Muscle of arm (tissue), 12 donors: ENCODE measurements around the gene NFATC1. TPM values are rescaled to one million over a fixed set of nuclear protein-coding genes. Genes with fewer than 3 reads are reported as not detected.

ENCODE experiments used
- DNase-seq: peaks from one replicate; pipeline ENCODE4 v3.0.0-alpha.2; 2013
- polyA plus RNA-seq, 12 donors: library from polyadenylated mRNA; unstranded; fragments of 120-200 nt; gene quantifications; one replicate each; pipeline ENCODE4 v1.2.1, GENCODE V29; 2013; ENCODE audit not compliant: insufficient read length in 12 of 12

The NFATC1 gene
- polyA plus RNA-seq, 12 donors: 10.7 to 24.6 (median 13.5) TPM; not detected in 1

DNA sequence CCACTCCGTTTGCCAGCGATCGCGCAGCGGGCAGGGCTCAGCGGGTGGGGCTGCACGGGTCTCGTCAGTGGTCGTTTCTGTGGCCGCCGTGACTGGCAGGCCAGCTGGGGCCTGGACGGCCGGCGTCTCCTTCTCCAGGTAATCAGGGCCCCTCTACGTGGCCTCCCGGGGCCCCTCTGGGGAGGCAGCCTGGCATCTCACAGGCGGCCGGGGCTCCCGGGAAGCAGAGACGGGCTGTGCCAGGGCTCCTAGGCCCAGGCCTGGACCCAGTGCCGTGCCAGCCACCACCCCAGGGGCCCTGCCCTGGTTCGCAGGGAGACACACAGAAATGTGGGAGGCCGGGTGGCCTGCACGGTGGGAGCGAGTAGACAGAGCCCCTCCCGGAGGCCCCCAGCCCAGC, 59.5 kb downstream of the NFATC1 start:
- no peak for DNase-seq

DNA sequence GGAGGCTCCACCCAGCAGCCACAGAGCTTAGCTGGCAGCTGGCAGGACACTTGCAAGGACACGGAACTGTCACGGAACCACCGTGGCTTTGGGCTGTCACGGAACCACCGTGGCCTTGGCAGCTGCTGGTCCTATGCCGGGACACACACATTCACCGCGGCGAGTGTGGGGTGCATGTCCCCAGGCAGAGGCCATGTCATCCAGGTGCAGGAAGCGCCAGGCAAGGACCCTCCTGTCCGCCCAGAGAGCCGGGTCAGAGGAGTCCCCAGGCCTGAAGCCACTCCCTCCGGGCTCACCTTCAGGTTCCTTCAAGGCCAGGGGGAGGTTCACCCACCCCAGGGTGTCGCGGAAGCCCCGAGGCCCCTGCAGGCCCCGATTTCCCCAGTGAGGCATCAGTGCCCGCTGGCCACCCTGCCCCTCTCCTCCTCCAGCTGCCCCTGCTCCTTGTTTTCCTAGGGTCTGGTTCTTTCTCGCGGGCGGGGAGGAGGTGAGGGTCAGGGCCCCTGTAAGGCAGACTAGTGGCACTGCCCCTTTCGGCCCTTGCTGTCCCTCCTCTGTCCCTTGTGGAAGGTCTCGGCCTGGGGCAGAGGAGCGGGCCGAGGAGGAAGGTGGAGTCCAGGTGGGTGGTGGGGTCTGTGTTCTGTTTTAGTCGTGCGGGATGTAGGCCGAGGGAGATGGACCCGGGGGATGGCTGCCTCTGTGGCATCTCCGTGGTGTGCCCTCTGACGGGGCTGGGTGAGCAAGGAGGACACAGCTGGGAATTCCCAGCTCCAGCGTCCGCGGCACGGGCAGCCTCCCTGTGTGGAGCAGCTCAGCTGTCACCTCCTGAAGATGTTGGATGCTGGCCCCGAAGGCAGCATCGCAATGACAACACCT, 60.6 kb downstream of the NFATC1 start:
- DNase-seq: no peak

- DNase-seq: no peak
Observed at GRCh38 chr18:79457239-79457638, 61.5 kb downstream of the NFATC1 start.

- no peak for DNase-seq
Observed at GRCh38 chr18:79457652-79458051, 61.9 kb downstream of the NFATC1 start.

- no peak for DNase-seq
Observed at GRCh38 chr18:79458131-79458838, 62.6 kb downstream of the NFATC1 start.

GRCh38 chr18:79458917-79459803, 63.4 kb downstream of the NFATC1 start:
- DNase-seq: no peak

DNA sequence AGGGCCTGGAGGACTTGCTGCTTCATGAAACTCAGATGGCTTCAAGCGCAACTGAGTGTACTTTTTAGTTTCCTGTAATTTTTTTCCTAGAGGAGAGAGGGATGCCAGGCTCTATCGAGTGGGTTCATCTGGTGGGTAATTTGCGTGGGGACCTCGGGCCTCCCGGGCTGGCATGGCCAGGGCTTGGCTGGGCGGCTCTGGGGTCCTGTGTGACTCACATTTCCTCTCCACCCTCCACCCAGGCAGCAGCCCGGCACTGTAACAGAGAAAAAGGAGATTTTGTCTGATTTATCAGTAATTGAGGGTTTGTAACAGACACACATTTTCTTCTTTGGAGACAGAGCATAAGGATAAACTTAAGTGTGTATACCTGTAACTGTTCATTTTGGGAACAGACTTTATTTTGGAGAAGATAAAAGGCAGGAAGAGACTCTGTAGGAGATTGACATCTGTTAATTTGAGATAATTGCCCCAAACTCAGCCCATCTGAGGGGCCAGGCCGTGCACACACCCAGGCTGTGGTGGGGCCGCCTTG, 64.3 kb downstream of the NFATC1 start:
- no peak for DNase-seq

DNA sequence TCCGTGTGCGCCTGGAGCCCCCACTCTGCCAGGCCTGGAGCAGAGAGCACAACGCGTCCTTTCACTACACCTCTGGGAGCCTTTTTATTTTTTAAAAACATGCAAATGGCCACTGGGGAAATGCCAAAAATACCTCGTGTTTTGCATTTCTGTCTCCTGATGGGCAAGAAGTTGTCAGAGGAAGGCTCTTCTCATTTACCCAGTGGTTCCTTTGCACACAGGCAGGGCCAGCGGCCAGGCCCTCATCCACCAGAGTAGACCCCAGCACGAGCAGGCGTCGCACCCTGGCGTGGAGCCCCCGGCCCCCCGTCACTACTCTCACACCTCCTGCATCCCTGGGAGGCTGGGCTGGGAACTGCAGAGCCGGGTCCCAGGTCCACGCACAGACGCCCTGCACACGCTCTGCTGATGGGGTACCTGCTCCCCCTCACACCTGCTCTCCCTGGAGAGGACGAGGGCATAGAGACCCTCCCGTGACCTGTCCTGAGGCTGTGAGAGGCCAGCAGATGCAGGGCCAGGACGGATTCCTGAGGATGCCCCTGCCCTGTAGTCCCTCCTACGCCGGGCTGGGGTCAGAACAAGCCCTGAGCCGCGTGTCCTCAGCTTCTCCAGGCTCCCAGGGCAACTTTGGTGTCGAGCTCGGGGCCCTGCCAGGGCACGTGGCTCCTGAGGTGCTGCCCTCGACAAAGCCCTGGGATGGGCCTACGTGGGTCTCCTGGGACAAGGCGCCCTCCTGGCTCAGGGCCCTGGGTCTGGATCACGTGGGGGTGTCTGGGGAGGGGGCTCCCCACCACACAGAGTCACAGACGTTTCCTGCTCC, 65.0 kb downstream of the NFATC1 start:
- no peak for DNase-seq

- no peak for DNase-seq
Observed at GRCh38 chr18:79461627-79462026, 65.9 kb downstream of the NFATC1 start.

GRCh38 chr18:79463424-79463960, 67.8 kb downstream of the NFATC1 start:
- no peak for DNase-seq

DNA sequence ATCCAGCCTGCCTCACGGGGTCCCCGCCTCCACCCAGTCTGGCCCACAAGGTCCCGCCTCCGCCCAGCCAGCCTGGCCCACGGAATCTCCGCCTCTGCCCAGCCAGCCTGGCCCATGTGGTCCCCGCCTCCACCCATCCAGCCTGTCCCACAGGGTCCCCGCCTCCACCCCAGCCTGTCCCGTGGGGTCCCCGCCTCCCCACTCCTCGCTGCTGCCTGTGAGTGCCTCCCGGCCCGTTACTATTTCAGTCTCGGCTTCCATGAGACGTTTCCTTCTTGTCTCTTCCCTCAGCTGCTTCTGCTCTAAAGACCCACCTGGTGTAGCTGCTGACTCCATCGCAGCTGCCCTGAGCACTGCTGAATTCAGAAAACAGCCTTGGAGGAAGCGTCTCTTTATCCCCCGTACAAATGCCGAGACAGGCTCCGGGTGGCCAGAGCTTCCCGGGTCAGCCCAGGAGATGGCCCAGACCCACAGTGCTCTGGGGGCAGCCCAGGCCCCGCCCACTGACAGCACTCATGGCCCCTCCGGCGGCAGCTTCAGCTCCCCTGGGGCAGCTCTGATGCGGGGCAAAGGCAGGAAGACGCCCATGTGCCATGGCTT, 69.8 kb downstream of the NFATC1 start:
- no peak for DNase-seq

DNA sequence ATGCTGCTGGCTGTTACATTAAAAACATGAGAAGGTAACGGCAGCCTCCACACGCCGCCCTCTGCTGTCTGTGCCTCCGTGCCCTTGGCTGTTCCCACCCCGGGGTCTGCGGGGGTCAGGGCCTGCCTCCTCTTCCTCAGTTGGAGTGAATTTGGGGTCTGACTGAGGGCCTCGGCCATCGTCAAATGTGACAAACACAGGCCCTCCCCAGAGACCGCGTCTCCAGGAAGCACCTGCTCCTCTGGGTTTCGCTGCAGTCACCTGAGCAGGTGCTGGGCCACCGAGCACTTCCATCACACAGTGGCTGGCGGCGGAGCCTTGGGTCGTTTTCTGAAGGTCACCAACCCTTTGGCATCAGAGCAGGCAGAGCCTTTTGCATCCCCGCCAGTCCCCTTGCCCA, 70.9 kb downstream of the NFATC1 start:
- DNase-seq: no peak

DNA sequence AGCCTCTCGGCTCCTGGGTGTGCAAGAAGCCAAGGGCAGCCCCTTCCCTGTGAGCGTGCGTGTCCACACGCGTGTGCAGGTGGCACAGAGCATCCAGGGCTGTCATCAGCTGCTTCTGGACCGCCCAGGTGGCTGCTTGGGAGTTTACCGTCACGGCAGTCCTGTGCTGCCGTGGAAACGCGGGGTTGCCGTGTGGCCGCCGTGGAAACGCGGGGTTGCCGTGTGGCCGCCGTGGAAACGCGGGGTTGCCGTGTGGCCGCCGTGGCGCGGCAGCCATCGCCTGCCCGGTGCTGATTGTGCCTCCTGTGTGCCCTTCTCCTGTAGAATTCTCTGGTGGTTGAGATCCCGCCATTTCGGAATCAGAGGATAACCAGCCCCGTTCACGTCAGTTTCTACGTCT, 71.4 kb downstream of the NFATC1 start:
- DNase-seq: no peak

- no peak for DNase-seq
Observed at GRCh38 chr18:79468119-79468789, 72.5 kb downstream of the NFATC1 start.

GRCh38 chr18:79469309-79469708, 73.6 kb downstream of the NFATC1 start:
- no peak for DNase-seq

GRCh38 chr18:79469751-79470505, 74.2 kb downstream of the NFATC1 start:
- DNase-seq: no peak

GRCh38 chr18:79470547-79470946, 74.8 kb downstream of the NFATC1 start:
- no peak for DNase-seq

- no peak for DNase-seq
Observed at GRCh38 chr18:79471046-79471445, 75.3 kb downstream of the NFATC1 start.

- no peak for DNase-seq
Observed at GRCh38 chr18:79471597-79471996, 75.9 kb downstream of the NFATC1 start.
